Lung (tissue), 16 donors: ENCODE measurements around the gene SEPTIN1. TPM values are rescaled to one million over a fixed set of nuclear protein-coding genes. Genes with fewer than 3 reads are reported as not detected.

ENCODE experiments used
- ATAC-seq: fragments of 200-7000 bp; cut with Tn5 transposase; one replicate; pipeline ENCODE4 v1.9.1; 2020; ENCODE audit warnings: moderate number of reproducible peaks; ENCODE audit not compliant: insufficient read depth, low FRiP score
- DNase-seq, 3 donors: peaks; one replicate each; pipeline ENCODE4 v3.0.0-alpha.2; 2013 to 2017
- H3K27ac ChIP-seq, 2 donors: one replicate each; pipeline ENCODE4 v1.5.1; 2013; ENCODE audit warnings: mild to moderate bottlenecking in 2 of 2, moderate library complexity in 2 of 2, control low read depth in 1 of 2, inconsistent platforms in 1 of 2, low read depth in 1 of 2, low read length in 1 of 2
- H3K27me3 ChIP-seq, 3 donors: one replicate each; pipeline ENCODE4 v1.5.1; 2013; ENCODE audit warnings: low read length in 2 of 3; ENCODE audit not compliant: control insufficient read depth in 3 of 3, insufficient read depth in 3 of 3
- H3K36me3 ChIP-seq, 4 donors: one replicate each; pipeline ENCODE4 v1.5.1; 2013; ENCODE audit warnings: low read length in 4 of 4, mild to moderate bottlenecking in 1 of 4, moderate library complexity in 1 of 4; ENCODE audit not compliant: control insufficient read depth in 4 of 4, insufficient read depth in 4 of 4
- H3K4me1 ChIP-seq, 5 donors: one replicate each; pipeline ENCODE4 v1.5.1; 2013; ENCODE audit warnings: low read length in 5 of 5, mild to moderate bottlenecking in 2 of 5, moderate library complexity in 1 of 5; ENCODE audit not compliant: control insufficient read depth in 5 of 5, insufficient read depth in 5 of 5
- H3K4me3 ChIP-seq: one replicate; pipeline ENCODE4 v1.5.1; 2013; ENCODE audit warnings: mild to moderate bottlenecking, control low read depth, moderate library complexity
- H3K9ac ChIP-seq, 2 donors: one replicate each; pipeline ENCODE4 v1.5.1; 2013; ENCODE audit warnings: low read length in 2 of 2, control low read depth in 1 of 2; ENCODE audit not compliant: insufficient read depth in 1 of 2
- H3K9me3 ChIP-seq, 4 donors: one replicate each; pipeline ENCODE4 v1.5.1; 2013; ENCODE audit warnings: low read length in 3 of 4, mild to moderate bottlenecking in 1 of 4, moderate library complexity in 1 of 4; ENCODE audit not compliant: control insufficient read depth in 4 of 4, insufficient read depth in 3 of 4
- CTCF ChIP-seq: IDR thresholded peaks from 2 replicates; pipeline ENCODE4 v1.5.1; 2012; ENCODE audit warnings: mild to moderate bottlenecking; ENCODE audit errors: control extremely low read depth, extremely low read depth
- WGBS, 2 donors: extraction: QIAGEN DNeasy Blood & Tissue Kit; methylation state at CpG; one replicate each; pipeline ENCODE4 v1.1.7; 2013; 5-methylcytosine and 5-hydroxymethylcytosine counted together
- long read RNA-seq, 5 donors: transcript quantifications; one replicate each; lab custom pipeline, GENCODE V29; 2026
- polyA plus RNA-seq, 2 donors: library from polyadenylated mRNA; stranded (reverse); fragments of 200-250 nt; gene quantifications; one replicate each; pipeline ENCODE4 v1.2.1, GENCODE V29; 2013
- total RNA-seq, 2 donors: library from RNA; depleted of rRNA in 1 of 2; stranded (reverse); fragments of >200 nt in 1 of 2; gene quantifications; one replicate each; pipeline ENCODE4 v1.2.1, GENCODE V29; 2014 to 2021
- donor health status: control.
- donor health status: control.
- donor health status: Bipolar disorder and iron deficiency.
- donor health status: healthy.
- donor health status: DM: yes; HTN: yes; CAD: no.

Gene SEPTIN1, protein sequence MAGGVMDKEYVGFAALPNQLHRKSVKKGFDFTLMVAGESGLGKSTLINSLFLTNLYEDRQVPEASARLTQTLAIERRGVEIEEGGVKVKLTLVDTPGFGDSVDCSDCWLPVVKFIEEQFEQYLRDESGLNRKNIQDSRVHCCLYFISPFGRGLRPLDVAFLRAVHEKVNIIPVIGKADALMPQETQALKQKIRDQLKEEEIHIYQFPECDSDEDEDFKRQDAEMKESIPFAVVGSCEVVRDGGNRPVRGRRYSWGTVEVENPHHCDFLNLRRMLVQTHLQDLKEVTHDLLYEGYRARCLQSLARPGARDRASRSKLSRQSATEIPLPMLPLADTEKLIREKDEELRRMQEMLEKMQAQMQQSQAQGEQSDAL
- total RNA-seq, result 1 to 10 TPM; 3.3 to 4.6 TPM
- 1 to 10 TPM; 5.8 to 7.3 TPM for polyA plus RNA-seq
- long read RNA-seq, donor 1, result 0 reads
- long read RNA-seq, donor 2, result 0 reads
- long read RNA-seq, donor 3, result 0 reads
- long read RNA-seq, donor 4, result 0 reads
- long read RNA-seq, donor 5, result 0 reads

DNA sequence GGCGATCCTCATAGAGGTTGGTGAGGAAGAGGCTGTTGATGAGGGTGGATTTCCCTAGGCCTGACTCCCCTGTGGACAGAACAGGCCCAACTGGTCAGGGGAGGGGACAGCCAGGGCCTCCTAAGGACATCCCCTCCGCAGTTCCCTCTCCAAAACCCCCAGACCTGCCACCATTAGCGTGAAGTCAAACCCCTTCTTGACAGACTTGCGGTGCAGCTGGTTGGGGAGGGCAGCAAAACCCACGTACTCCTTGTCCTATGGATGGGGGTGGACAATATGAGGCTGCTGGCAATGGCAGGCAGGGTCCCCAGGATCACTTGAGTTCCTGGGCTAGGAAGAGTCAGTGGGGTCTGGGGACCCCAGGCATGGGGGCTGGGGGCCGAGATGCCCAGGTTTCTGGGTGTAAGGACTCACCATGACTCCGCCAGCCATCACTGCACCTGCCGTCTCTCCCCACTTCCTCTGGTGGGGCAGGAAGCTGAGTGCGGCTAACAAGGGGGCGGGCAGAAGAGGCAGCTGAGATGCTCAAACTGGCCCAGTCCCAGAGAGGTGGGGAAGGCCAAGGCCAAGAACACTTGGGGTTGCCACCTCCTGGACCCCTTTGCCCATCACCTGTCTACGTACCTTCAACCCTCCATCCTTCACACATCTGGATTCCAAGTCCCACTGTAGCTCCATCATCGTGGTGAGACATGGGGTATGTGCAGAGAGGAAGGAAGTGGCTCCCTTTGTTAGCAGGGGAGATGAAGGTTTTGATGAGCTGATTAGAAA is at the start of gene SEPTIN1:
Gene SEPTIN1, minus strand, starts transcription at position 451 of the 771 bp plus-strand sequence. Its CDS starts 19 bp downstream, at position 432.
- DNase-seq, result no peak
- ATAC-seq, result no peak
- WGBS, 2 donors, result 31 to 46% methylated on average over 12 of the region's 12 CpGs

GRCh38 chr16:30430428-30430970 is 48.1 kb upstream of the SEPTIN1 start:
- H3K27ac ChIP-seq, result peak overlapping the region; percentile 22 to 83
- peaks cover 0 to 9% (median 3%) of the 10 kb centered on the region in 4 donors for H3K36me3 ChIP-seq
- no peaks in the 10 kb centered on the region for H3K9me3 ChIP-seq
- TF ChIP-seq CTCF, result no peak
- ATAC-seq (no peak), DNase-seq (no peak)
- 59 to 60% methylated on average over 19 of the region's 19 CpGs for WGBS, 2 donors
- no peaks in the 10 kb centered on the region for H3K27me3 ChIP-seq
- H3K4me3 ChIP-seq, result no peak overlapping the region
- H3K4me1 ChIP-seq, result peaks cover 0 to 16% (median 7%) of the 10 kb centered on the region in 5 donors
- H3K9ac ChIP-seq, result peak overlapping the region; percentile 2 to 59

More for the DNA sequence above, at the start of gene SEPTIN1:
- Histone ChIP-seq H3K9ac (no peak within 1 kb of the TSS), H3K27me3 (no peaks in the 10 kb centered on the region), H3K9me3 (no peaks in the 10 kb centered on the region), H3K36me3 (no peaks in the 10 kb centered on the region), H3K4me3 (no peak within 1 kb of the TSS), H3K4me1 (peaks cover 0 to 12% (median 3%) of the 10 kb centered on the region in 5 donors), H3K27ac (peak within 1 kb of the TSS in 1 of 2 donors; percentile 21)
- TF ChIP-seq CTCF, result no peak

GRCh38 chr16:30429678-30430427 is 47.5 kb upstream of the SEPTIN1 start, which contains the start of gene DCTPP1:
TSS of gene DCTPP1 (minus strand) at chr16:30430030. CDS start at chr16:30429980, 50 bp downstream.
- Histone ChIP-seq H3K9ac (peak within 1 kb of the TSS; percentile 51 to 59), H3K4me3 (peak within 1 kb of the TSS; percentile 81), H3K27me3 (no peaks in the 10 kb centered on the region), H3K9me3 (no peaks in the 10 kb centered on the region), H3K36me3 (peaks cover 0 to 9% (median 3%) of the 10 kb centered on the region in 4 donors), H3K27ac (peak within 1 kb of the TSS; percentile 26 to 83), H3K4me1 (peaks cover 0 to 16% (median 7%) of the 10 kb centered on the region in 5 donors)
- TF ChIP-seq CTCF, result peak; percentile 70
- peak; percentile 95 to 98 (median 98) for DNase-seq
- WGBS, 2 donors, result 1% methylated on average over 48 to 49 of the region's 49 CpGs
- peak; percentile 98 for ATAC-seq
